Measurements from ENCODE around the gene ADAD1. TPM values are rescaled to one million over a fixed set of nuclear protein-coding genes. Genes with fewer than 3 reads are reported as not detected.

The ADAD1 gene
- total RNA-seq, 1 donor from 2014 or later, result not detected

- DNase-seq (ENCODE audit: low spot score, unreplicated experiment), result no peak
- no peak for TF ChIP-seq CTCF (IDR thresholded peaks at IDR 0.05; ENCODE audit: unreplicated experiment)
- Mint-ChIP-seq H3K27ac (no peak overlapping the region), H3K4me3 (ENCODE audit: low read depth) (no peak overlapping the region), H3K4me1 (ENCODE audit: low read depth) (no peaks in the 10 kb centered on the region), H3K36me3 (ENCODE audit: insufficient read depth) (no peaks in the 10 kb centered on the region), H3K27me3 (peaks cover 3% of the 10 kb centered on the region), H3K9me3 (ENCODE audit: low read depth) (no peaks in the 10 kb centered on the region)
Observed at GRCh38 chr4:122403861-122404260, 25.1 kb downstream of the ADAD1 start.

GRCh38 chr4:122412547-122412946 is 33.7 kb downstream of the ADAD1 start:
- Mint-ChIP-seq H3K36me3 (ENCODE audit: insufficient read depth) (no peaks in the 10 kb centered on the region), H3K27me3 (no peaks in the 10 kb centered on the region), H3K9me3 (ENCODE audit: low read depth) (no peaks in the 10 kb centered on the region), H3K27ac (no peak overlapping the region), H3K4me3 (ENCODE audit: low read depth) (no peak overlapping the region), H3K4me1 (ENCODE audit: low read depth) (no peaks in the 10 kb centered on the region)
- TF ChIP-seq CTCF (IDR thresholded peaks at IDR 0.05; ENCODE audit: unreplicated experiment), result no peak
- DNase-seq (ENCODE audit: low spot score, unreplicated experiment), result no peak

GRCh38 chr4:122423246-122423645 is 44.4 kb downstream of the ADAD1 start:
- H3K27ac Mint-ChIP-seq, result no peak overlapping the region

GRCh38 chr4:122431351-122431750 is 52.5 kb downstream of the ADAD1 start:
- Mint-ChIP-seq H3K4me1 (ENCODE audit: low read depth) (peaks cover 4% of the 10 kb centered on the region), H3K27ac (no peak overlapping the region), H3K4me3 (ENCODE audit: low read depth) (no peak overlapping the region), H3K9me3 (ENCODE audit: low read depth) (peaks cover 8% of the 10 kb centered on the region), H3K27me3 (no peaks in the 10 kb centered on the region), H3K36me3 (ENCODE audit: insufficient read depth) (no peaks in the 10 kb centered on the region)
- DNase-seq (ENCODE audit: low spot score, unreplicated experiment), result no peak
- TF ChIP-seq CTCF (IDR thresholded peaks at IDR 0.05; ENCODE audit: unreplicated experiment), result no peak

More at GRCh38 chr4:122423246-122423645, 44.4 kb downstream of the ADAD1 start:
- no peaks in the 10 kb centered on the region for H3K4me1 Mint-ChIP-seq (ENCODE audit: low read depth)
- no peaks in the 10 kb centered on the region for H3K36me3 Mint-ChIP-seq (ENCODE audit: insufficient read depth)
- TF ChIP-seq CTCF (IDR thresholded peaks at IDR 0.05; ENCODE audit: unreplicated experiment), result no peak
- H3K4me3 Mint-ChIP-seq (ENCODE audit: low read depth), result no peak overlapping the region
- no peaks in the 10 kb centered on the region for H3K27me3 Mint-ChIP-seq
- DNase-seq (ENCODE audit: low spot score, unreplicated experiment), result no peak
- peaks cover 5% of the 10 kb centered on the region for H3K9me3 Mint-ChIP-seq (ENCODE audit: low read depth)

- no peak overlapping the region for H3K27ac Mint-ChIP-seq
- H3K27me3 Mint-ChIP-seq, result no peaks in the 10 kb centered on the region
- peaks cover 8% of the 10 kb centered on the region for H3K9me3 Mint-ChIP-seq (ENCODE audit: low read depth)
- peaks cover 4% of the 10 kb centered on the region for H3K4me1 Mint-ChIP-seq (ENCODE audit: low read depth)
- no peak for DNase-seq (ENCODE audit: low spot score, unreplicated experiment)
- no peaks in the 10 kb centered on the region for H3K36me3 Mint-ChIP-seq (ENCODE audit: insufficient read depth)
- no peak for TF ChIP-seq CTCF (IDR thresholded peaks at IDR 0.05; ENCODE audit: unreplicated experiment)
- no peak overlapping the region for H3K4me3 Mint-ChIP-seq (ENCODE audit: low read depth)
Observed at GRCh38 chr4:122434285-122434684, 55.5 kb downstream of the ADAD1 start.
